GM12878 (cell line): ENCODE measurements around the gene FMN2.

ENCODE experiments used
- BRCA1 ChIP-seq: IDR thresholded peaks from 2 replicates; pipeline ENCODE4 v1.6.1; 2011; ENCODE audit warnings: low read depth, low read length, improper control_type of control experiment
- CREM ChIP-seq: IDR thresholded peaks from 2 replicates; pipeline ENCODE4 v1.6.1; 2014; ENCODE audit warnings: antibody characterized with exemption, low read depth
- EP300 ChIP-seq, 2 experiments: fragments of 150-350 bp in 1 of 2; IDR thresholded peaks; 2 replicates each; pipeline ENCODE4 v1.6.1; 2011 to 2012; ENCODE audit warnings: low read depth in 2 of 2, low read length in 2 of 2, borderline replicate concordance in 1 of 2, improper control_type of control experiment in 1 of 2, inconsistent platforms in 1 of 2; ENCODE audit not compliant: control insufficient read depth in 1 of 2
- GABPA ChIP-seq: IDR thresholded peaks from 2 replicates; pipeline ENCODE4 v1.6.1; 2014; ENCODE audit warnings: antibody characterized with exemption, low read depth, mild to moderate bottlenecking, inconsistent platforms
- POLR2A ChIP-seq: IDR thresholded peaks from 2 replicates; pipeline ENCODE4 v1.6.1; 2011; ENCODE audit warnings: low read depth, mild to moderate bottlenecking, low read length
- POU2F2 ChIP-seq: IDR thresholded peaks from 3 replicates; pipeline ENCODE4 v1.6.1; 2011; ENCODE audit warnings: low read depth, mild to moderate bottlenecking, low read length, borderline replicate concordance
- SPI1 ChIP-seq: IDR thresholded peaks from 2 replicates; pipeline ENCODE4 v1.6.1; 2011; ENCODE audit warnings: low read depth, mild to moderate bottlenecking, low read length, moderate library complexity, borderline replicate concordance; ENCODE audit not compliant: insufficient read depth
- TF ChIP-seq, protein P1 (sequence below): IDR thresholded peaks from 2 replicates; pipeline ENCODE4 v1.6.1; 2011; ENCODE audit warnings: low read depth, low read length, improper control_type of control experiment, borderline replicate concordance
- TF ChIP-seq, protein P2 (sequence below): IDR thresholded peaks from 2 replicates; pipeline ENCODE4 v1.6.1; 2011; ENCODE audit warnings: low read depth, mild to moderate bottlenecking, low read length, moderate library complexity, borderline replicate concordance; ENCODE audit errors: extremely low read depth
- TF ChIP-seq, protein P3 (sequence below): IDR thresholded peaks from 2 replicates; pipeline ENCODE4 v1.6.1; 2011; ENCODE audit warnings: borderline replicate concordance, low read depth, mild to moderate bottlenecking, moderate library complexity, mixed read lengths, low read length; ENCODE audit not compliant: insufficient read depth; ENCODE audit errors: extremely low read length

DNA sequence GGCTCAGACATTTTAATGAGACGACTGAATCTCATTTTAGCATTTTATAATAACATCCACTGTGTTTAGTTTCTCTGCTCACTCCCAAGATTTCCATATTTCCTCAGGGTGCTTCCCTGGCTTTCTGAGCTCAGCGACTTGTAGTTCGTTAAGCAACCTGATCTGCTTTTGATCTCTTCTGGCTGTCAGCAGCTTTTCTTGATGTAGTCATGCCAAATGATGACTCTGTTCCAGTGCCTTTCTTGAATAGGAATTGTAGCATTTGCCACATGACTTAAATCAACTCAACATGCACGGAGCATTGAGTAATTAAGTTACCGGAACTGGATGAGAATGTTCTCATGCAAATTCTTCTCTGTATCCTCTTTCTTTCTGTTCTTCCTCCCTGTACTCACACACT is 246.1 kb downstream of the FMN2 start:
- TF ChIP-seq, protein P1, sequence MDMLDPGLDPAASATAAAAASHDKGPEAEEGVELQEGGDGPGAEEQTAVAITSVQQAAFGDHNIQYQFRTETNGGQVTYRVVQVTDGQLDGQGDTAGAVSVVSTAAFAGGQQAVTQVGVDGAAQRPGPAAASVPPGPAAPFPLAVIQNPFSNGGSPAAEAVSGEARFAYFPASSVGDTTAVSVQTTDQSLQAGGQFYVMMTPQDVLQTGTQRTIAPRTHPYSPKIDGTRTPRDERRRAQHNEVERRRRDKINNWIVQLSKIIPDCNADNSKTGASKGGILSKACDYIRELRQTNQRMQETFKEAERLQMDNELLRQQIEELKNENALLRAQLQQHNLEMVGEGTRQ, result no peak
- TF ChIP-seq POLR2A, result no peak
- TF ChIP-seq SPI1, result no peak
- TF ChIP-seq EP300 (IDR thresholded peaks at IDR 0.05; ENCODE audit: borderline replicate concordance in 1 of 2, control insufficient read depth in 1 of 2, low read depth in 2 of 2, low read length in 2 of 2), result no peak
- no peak for TF ChIP-seq CREM
- no peak for TF ChIP-seq BRCA1
- TF ChIP-seq, protein P2, sequence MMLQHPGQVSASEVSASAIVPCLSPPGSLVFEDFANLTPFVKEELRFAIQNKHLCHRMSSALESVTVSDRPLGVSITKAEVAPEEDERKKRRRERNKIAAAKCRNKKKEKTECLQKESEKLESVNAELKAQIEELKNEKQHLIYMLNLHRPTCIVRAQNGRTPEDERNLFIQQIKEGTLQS, result no peak
- TF ChIP-seq, protein P3, sequence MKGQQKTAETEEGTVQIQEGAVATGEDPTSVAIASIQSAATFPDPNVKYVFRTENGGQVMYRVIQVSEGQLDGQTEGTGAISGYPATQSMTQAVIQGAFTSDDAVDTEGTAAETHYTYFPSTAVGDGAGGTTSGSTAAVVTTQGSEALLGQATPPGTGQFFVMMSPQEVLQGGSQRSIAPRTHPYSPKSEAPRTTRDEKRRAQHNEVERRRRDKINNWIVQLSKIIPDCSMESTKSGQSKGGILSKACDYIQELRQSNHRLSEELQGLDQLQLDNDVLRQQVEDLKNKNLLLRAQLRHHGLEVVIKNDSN, result no peak
- no peak for TF ChIP-seq POU2F2
- no peak for TF ChIP-seq GABPA
